Left lung (tissue), 10 donors: ENCODE results near the gene SLC6A11. TPM values are rescaled to one million over a fixed set of nuclear protein-coding genes. Genes with fewer than 3 reads are reported as not detected.

Experiments
- ATAC-seq: fragments of 200-7000 bp; cut with Tn5 transposase; one replicate; pipeline ENCODE4 v1.9.1; 2020; ENCODE audit warnings: moderate library complexity
- DNase-seq, 4 donors: peaks; one replicate each; pipeline ENCODE4 v3.0.0-alpha.2; 2013 to 2020
- H3K27ac ChIP-seq, 2 donors: fragments of 200-600 bp; sonication (generic) in 1 of 2; one replicate each; pipeline versions ENCODE4 v1.5.0 to v1.8.0; 2020 to 2021
- H3K27me3 ChIP-seq, 2 donors: fragments of 200-600 bp; sonication (generic) in 1 of 2; one replicate each; pipeline versions ENCODE4 v1.5.0 to v1.8.0; 2020 to 2021
- H3K36me3 ChIP-seq, 2 donors: fragments of 200-600 bp; sonication (generic) in 1 of 2; one replicate each; pipeline versions ENCODE4 v1.5.0 to v1.8.0; 2020 to 2021
- H3K4me1 ChIP-seq, 2 donors: fragments of 200-600 bp; one replicate each; pipeline ENCODE4 v1.8.0; 2021
- H3K4me3 ChIP-seq, 2 donors: fragments of 200-600 bp; sonication (generic) in 1 of 2; one replicate each; pipeline versions ENCODE4 v1.5.0 to v1.8.0; 2020 to 2021; ENCODE audit warnings: mild to moderate bottlenecking in 1 of 2
- H3K9me3 ChIP-seq, 2 donors: fragments of 200-600 bp; sonication (generic) in 1 of 2; one replicate each; pipeline versions ENCODE4 v1.5.0 to v1.8.0; 2020 to 2021
- CTCF ChIP-seq, 2 donors: fragments of 200-600 bp; sonication (generic) in 1 of 2; IDR thresholded peaks; one replicate each; pipeline versions ENCODE4 v1.5.0 to v1.8.0; 2021; ENCODE audit warnings: antibody characterized with exemption in 2 of 2
- intact Hi-C, 2 donors: fragments of 100-400 bp; cut with DNase I; formaldehyde crosslinking; loops; one replicate each; pipeline versions ENCODE4 v1.11.2 to v1.14.2; 2022
- polyA plus RNA-seq, 6 donors: library from polyadenylated mRNA; unstranded; fragments of 120-200 nt; gene quantifications; one replicate each; pipeline ENCODE4 v1.2.1, GENCODE V29; 2013; ENCODE audit not compliant: insufficient read length in 6 of 6
- total RNA-seq, 2 donors: library from RNA; stranded (reverse); fragmentation: NEBNext Ultra II Directional; extraction: Animal tissue kit (Norgen Biotek cat#: 25700); gene quantifications; one replicate each; pipeline ENCODE4 v1.2.1, GENCODE V29; 2021
- donor health status: DM: no; HTN: yes; CAD: no.
- donor health status: DM: no; HTN: no; CAD: no.

The SLC6A11 gene
- total and polyA plus RNA-seq, 8 donors = 0.07 to 0.31 (median 0.18) TPM; not detected in 2

- H3K36me3 ChIP-seq = no peaks in the 10 kb centered on the region
- ATAC-seq (no peak), DNase-seq (no peak)
- no peak overlapping the region for H3K4me3 ChIP-seq
- H3K4me1 ChIP-seq = no peaks in the 10 kb centered on the region
- intact Hi-C loops = no loop called here
- H3K27ac ChIP-seq = no peak overlapping the region
- peaks cover 0 to 32% of the 10 kb centered on the region in 2 donors for H3K27me3 ChIP-seq
- H3K9me3 ChIP-seq = no peaks in the 10 kb centered on the region
- TF ChIP-seq CTCF (IDR thresholded peaks at IDR 0.05) = no peak
Observed at GRCh38 chr3:10858091-10858490, 42.1 kb downstream of the SLC6A11 start.

- Histone ChIP-seq H3K4me1 (no peaks in the 10 kb centered on the region), H3K4me3 (no peak overlapping the region), H3K36me3 (no peaks in the 10 kb centered on the region), H3K9me3 (no peaks in the 10 kb centered on the region), H3K27ac (no peak overlapping the region), H3K27me3 (peaks cover 0 to 7% of the 10 kb centered on the region in 2 donors)
- DNase-seq = peak in 2 of 4 donors; percentile 6 to 9
- ATAC-seq = no peak
- no peak for TF ChIP-seq CTCF (IDR thresholded peaks at IDR 0.05)
- intact Hi-C loops = no loop called here
Observed at GRCh38 chr3:10867384-10867783, 51.4 kb downstream of the SLC6A11 start.

- Histone ChIP-seq H3K9me3 (no peaks in the 10 kb centered on the region), H3K27me3 (peaks cover 0 to 7% of the 10 kb centered on the region in 2 donors), H3K36me3 (no peaks in the 10 kb centered on the region), H3K27ac (no peak overlapping the region), H3K4me1 (no peaks in the 10 kb centered on the region), H3K4me3 (no peak overlapping the region)
- TF ChIP-seq CTCF (IDR thresholded peaks at IDR 0.05) = no peak
- ATAC-seq = no peak
- intact Hi-C loops = no loop called here
- no peak for DNase-seq
Observed at GRCh38 chr3:10869460-10869859, 53.4 kb downstream of the SLC6A11 start.

GRCh38 chr3:10870296-10870695, 54.3 kb downstream of the SLC6A11 start:
- no peak for TF ChIP-seq CTCF (IDR thresholded peaks at IDR 0.05)
- Histone ChIP-seq H3K27me3 (peaks cover 0 to 7% of the 10 kb centered on the region in 2 donors), H3K27ac (no peak overlapping the region), H3K9me3 (no peaks in the 10 kb centered on the region), H3K4me3 (no peak overlapping the region), H3K36me3 (no peaks in the 10 kb centered on the region), H3K4me1 (no peaks in the 10 kb centered on the region)
- DNase-seq = no peak
- intact Hi-C loops = no loop called here
- ATAC-seq = no peak

GRCh38 chr3:10873415-10873814, 57.4 kb downstream of the SLC6A11 start:
- no peak overlapping the region for H3K4me3 ChIP-seq
- H3K27me3 ChIP-seq = peaks cover 0 to 5% of the 10 kb centered on the region in 2 donors
- H3K36me3 ChIP-seq = no peaks in the 10 kb centered on the region
- H3K4me1 ChIP-seq = no peaks in the 10 kb centered on the region
- H3K27ac ChIP-seq = no peak overlapping the region
- TF ChIP-seq CTCF (IDR thresholded peaks at IDR 0.05) = no peak
- ATAC-seq = no peak
- DNase-seq = no peak
- no peaks in the 10 kb centered on the region for H3K9me3 ChIP-seq
- intact Hi-C loops = no loop called here
